EH (cell line): ENCODE data around the gene MON2.
"Not testable (repeated sequence)": the region's sequence is repeated elsewhere in the genome, so short reads cannot be mapped to it uniquely, and the experiment has no call there.

Source experiments
- DNase-seq: peaks from one replicate; pipeline ENCODE4 v3.0.0-alpha.2; 2015; ENCODE audit warnings: low read depth

The MON2 gene, protein sequence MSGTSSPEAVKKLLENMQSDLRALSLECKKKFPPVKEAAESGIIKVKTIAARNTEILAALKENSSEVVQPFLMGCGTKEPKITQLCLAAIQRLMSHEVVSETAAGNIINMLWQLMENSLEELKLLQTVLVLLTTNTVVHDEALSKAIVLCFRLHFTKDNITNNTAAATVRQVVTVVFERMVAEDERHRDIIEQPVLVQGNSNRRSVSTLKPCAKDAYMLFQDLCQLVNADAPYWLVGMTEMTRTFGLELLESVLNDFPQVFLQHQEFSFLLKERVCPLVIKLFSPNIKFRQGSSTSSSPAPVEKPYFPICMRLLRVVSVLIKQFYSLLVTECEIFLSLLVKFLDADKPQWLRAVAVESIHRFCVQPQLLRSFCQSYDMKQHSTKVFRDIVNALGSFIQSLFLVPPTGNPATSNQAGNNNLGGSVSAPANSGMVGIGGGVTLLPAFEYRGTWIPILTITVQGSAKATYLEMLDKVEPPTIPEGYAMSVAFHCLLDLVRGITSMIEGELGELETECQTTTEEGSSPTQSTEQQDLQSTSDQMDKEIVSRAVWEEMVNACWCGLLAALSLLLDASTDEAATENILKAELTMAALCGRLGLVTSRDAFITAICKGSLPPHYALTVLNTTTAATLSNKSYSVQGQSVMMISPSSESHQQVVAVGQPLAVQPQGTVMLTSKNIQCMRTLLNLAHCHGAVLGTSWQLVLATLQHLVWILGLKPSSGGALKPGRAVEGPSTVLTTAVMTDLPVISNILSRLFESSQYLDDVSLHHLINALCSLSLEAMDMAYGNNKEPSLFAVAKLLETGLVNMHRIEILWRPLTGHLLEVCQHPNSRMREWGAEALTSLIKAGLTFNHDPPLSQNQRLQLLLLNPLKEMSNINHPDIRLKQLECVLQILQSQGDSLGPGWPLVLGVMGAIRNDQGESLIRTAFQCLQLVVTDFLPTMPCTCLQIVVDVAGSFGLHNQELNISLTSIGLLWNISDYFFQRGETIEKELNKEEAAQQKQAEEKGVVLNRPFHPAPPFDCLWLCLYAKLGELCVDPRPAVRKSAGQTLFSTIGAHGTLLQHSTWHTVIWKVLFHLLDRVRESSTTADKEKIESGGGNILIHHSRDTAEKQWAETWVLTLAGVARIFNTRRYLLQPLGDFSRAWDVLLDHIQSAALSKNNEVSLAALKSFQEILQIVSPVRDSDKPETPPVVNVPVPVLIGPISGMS (N-terminal part only)

GRCh38 chr12:62466594-62467491 is at the start of gene MON2:
TSS of gene MON2 (plus strand) at chr12:62466826. CDS start at chr12:62467208, 382 bp downstream.
- peak; percentile 88 for DNase-seq

DNA sequence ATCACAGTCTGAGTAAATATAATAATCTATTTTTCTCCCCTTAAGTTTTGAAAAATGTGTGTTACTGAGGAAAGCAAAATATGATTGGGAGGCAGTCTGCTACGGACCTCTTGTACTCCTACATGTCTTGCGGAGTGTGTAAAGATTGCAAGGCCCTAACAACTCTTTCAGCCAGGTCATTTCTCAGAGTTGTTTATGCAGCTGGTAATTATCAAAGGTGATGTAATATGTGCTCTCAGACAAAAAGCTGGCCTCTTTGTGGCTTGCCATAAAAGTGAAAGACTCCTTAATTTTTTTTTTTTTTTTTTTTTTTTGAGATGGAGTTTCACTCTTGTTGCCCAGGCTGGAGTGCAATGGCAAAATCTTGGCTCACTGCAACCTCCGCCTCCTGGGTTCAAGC is 40.5 kb upstream of the MON2 start:
- DNase-seq = peak; percentile 12

GRCh38 chr12:62429457-62429856 is 37.2 kb upstream of the MON2 start:
- no peak for DNase-seq

- DNase-seq = no peak
Measured at GRCh38 chr12:62434494-62435302, 31.9 kb upstream of the MON2 start.

DNA sequence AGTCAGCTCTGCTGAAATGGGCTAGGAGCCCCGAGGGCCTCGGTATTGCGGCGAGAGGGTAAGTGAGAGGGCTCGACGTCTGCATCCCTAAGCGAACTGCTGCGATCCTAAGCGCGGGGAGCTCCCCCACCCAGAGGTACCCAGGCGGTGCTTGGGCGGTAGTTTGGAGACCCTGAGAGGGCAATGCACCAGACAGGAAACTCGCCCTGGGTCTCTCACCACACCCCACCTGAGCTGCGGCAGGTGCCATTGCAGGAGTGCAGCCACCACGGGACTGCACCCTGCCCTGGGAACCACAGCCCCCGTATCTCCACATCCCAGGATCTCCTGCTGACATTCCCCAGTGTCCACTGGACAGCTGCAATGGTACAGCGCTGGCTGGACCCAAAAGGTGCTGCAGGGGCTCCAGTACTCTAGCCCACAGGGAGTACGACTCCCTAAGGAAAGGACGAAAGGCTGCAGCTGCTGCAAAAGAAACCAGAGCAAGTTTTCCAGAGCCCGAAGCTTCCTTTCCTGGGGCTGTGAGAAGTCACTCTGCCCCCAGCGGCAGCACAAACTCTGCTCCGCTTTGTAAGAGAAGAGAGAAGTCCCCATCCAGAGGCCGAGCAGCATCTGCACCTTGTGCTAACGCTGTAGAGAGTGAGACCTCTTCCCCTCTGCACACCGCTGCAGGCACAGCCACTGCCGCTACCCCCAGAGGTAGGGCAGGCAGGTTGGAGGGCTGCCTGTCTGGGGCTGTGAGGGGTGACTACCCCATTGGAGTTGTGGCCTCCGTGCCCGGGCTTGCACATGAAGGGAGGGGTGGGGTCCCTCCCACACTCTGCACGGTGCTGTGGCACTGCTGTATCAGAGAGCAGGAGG is 31.1 kb upstream of the MON2 start:
- DNase-seq = peak; percentile 65

DNA sequence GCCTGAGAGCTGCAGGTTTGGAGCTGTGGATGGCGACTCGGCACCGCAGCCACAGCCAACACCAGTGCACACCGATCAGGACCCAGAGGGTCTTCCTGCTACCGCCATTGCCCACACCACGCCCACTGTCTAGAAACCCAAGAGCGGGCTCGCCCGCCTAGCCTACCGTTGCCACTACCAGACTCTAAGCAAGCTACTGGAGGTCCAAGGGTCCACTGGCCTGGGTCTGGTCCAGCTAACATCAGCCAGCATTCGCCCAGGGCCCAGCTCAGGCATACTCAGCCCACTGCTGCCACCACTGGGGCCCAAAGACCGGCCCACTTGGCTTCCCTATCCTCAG is 30.5 kb upstream of the MON2 start:
- no peak for DNase-seq

DNA sequence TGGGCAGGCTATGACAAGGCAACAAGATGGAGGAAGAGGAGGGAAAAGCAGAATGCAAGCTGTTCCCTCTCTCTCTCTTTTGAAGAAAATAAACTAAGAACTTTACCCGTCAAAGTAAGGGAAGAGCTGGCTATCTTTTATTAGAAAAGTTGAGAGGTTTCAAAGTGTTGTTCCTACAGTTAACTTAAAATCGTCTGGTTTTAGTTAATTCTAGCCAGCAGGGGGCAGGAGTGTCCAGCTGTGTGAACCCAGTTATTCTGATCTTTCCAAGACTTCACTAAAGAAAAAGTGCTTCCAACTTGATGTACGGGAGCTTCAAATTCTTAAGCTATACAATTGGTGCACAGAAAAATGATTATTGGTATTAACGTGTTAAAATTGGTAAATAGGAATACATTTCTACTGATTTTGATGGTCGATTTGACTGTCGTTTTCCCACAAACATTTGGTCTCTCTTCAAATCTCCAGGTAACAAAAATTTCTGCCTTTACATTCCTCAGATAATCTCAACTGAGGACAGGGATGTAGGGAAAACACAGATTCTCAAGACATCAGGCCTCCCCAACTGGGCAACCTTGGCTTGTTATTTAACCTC is 28.4 kb upstream of the MON2 start:
- DNase-seq = peak; percentile 60

- DNase-seq = no peak
Measured at GRCh38 chr12:62446754-62447452, 19.7 kb upstream of the MON2 start.

DNA sequence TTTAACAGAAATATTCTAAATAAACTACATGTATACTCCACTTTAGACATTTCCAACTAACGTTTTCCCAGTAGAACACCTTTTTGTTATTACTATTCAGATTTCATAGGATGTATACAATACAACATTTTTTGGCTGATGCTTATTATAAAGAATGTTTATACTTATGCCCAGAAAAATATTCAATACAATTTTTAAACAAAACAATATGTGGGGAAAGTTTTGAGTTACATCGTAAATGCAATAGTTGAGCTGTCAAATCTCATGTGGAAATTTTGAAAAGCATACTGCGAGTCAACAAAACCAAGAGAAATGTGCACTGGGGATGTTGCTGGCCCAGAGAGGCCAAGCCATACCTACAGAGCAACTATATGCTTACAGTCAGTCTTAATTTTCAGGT is 18.2 kb upstream of the MON2 start:
- no peak for DNase-seq

DNA sequence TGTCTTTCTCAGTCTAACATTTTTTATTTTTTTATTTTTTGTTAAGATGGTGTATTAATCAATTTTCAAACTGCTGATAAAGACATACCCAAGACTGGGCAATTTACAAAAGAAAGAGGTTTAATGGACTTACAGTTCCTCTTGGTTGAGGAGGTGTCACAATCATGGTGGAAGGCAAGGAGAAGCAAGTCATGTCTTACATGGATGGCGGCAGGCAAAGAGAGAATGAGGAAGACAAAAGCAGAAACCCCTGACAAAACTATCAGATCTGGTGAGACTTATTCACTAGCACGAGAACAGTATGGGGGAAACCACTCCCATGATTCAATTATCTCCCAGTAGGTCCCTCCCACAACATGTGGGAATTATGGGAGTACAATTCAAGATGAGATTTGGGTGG is 11.2 kb upstream of the MON2 start:
- DNase-seq = not testable (repeated sequence)

DNA sequence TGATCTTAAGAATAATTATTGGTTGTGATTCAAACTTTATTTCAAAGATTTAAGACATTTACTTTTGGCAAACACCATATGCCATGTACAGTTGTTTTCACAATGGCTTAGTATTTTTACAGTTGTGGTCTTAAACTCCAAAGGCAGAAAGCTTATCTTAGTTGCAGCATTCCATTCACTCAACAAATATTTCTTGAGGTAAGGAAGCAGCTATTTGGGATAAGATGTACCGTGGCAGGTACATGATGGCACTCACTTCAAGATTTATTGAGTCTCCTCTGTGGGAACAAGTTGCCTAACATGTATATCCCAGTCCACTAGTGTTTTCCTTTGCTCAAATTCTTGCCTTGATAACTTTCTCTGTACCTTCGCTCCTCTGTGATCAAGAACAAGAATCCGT is 8.0 kb upstream of the MON2 start:
- no peak for DNase-seq

DNA sequence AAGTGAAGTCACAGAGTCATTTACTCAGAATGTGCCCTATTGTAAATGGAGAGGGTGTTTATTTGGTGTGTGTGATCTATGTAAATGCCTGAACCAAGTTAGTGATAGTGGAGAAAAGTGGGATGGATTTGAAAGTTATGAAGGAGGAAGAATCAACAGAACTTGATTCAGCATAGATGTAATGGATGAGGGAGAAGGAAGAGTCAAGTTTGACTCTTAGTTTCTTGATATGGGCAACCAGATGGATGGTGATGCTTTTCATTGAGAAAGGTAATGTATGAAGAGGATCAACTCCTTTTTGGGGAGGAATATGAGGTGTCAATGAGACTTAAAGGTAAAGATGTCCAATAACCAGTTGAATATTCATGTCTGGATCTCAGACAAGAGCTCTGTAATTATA is 6.7 kb upstream of the MON2 start:
- no peak for DNase-seq

DNA sequence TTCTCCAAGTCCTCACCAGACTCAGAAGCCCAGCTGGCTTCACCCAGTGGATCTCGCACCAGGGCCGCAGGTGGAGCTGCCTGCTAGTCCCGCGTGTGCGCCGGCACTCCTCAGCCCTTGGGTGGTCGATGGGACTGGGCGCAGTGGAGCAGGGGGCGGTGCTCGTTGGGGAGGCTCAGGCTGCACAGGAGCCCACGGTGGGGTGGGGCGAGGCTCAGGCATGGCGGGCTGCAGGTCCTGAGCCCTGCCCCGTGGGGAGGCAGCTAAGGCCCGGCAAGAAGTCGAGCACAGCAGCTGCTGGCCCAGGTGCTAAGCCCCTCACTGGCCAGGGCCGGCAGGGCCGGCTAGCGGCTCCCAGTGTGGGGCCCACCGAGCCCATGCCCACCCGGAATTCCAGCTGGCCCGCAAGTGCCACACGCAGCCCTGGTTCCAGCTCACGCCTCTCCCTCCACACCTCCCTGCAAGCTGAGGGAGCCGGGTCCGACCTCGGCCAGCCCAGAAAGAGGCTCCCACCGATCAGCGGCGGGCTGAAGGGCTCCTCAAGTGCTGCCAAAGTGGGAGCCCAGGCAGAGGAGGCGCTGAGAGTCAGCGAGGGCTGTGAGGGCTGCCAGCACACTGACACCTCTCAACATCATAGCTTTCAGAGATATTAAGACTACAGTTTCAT is 5.3 kb upstream of the MON2 start:
- not testable (repeated sequence) for DNase-seq

DNA sequence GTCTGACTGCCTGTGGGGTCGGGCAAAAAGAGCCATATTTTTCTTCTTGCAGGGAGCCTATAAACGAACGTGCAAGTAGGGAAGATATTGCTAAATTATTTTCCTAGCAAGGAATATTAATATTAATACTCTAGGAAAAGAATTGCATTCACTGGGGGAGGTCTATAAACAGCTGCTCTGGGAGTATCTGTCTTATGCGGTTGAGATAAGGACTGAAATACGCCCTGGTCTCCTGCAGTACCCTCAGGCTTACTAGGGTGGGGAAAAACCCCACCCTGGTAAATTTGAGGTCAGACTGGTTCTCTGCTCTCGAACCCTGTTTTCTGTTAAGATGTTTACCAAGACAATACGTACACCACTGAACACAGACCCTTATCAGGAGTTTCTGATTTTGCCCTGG is 3.4 kb upstream of the MON2 start:
- DNase-seq = not testable (repeated sequence)

DNA sequence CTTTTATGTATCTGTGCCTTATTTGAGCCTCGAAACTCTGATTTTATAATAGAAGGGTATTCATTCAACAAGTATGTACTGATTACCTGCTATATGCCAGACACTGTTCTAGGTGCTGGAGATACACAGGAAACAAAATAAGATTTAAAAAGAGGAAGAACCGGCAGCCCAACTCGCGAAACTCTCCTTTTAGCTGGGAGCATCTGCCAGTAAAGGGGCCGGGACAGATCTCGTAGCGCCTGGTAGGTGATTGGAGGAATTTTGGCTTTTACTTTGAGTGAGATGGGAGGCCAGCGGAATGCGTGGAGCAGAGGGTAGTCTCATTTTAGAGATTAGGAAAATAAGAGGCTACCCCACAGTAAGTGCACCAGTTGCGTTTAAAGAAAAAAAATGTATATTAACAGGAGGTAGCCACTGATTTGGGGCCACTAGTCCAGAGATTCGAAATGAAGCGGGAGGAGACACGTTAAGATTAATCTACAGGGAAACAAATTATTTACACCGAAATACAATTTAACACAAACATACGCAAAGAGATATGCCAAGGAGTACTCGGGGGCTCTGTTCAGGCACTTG is 520 bp upstream of the MON2 start:
- peak; percentile 59 for DNase-seq

DNA sequence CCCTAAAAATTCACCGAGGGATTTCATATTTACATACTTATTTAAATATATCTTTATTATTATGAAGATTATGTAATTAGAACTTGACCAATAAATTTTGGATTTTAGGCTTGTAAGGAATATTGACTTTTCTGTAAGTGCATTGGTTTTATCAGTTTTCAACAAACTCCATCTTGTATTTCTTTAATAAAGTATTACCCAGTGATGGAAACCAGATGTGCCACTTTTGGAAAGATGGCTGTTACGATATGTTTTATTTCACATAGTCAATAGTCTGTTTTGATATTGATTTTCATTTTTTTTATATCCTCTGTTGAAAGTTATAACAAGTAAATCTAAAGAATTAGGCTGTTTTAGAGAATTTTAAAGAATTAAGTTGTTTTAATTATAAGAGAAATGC is 1.8 kb downstream of the MON2 start:
- no peak for DNase-seq

DNA sequence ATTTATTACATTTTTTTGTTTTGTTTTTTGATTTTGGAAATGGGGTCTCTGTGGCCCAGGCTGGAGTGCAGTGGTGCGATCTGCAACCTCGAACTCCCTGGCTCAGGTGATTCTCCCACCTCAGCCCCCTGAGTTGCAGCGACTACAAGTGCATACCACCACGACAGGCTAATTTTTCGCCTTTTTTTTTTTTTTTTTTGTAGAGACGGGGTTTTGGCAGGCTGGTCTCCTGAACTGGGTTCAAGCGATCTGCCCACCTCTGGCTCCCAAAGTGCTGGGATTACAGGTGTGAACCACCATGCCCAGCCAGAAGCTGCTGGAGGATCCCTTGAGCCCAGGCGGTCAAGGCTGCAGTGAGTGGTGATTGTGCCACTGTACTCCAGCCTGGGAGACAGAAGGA is 2.3 kb downstream of the MON2 start:
- no peak for DNase-seq

GRCh38 chr12:62469704-62470103 is 3.1 kb downstream of the MON2 start:
- DNase-seq = no peak
